HG03045 (cell line): ENCODE results near the gene LIX1L.

ENCODE experiments used
- ATAC-seq: cut with Tn5 transposase; IDR thresholded peaks from one replicate; pipeline ENCODE4 v1.9.1; 2021; ENCODE audit warnings: mild to moderate bottlenecking, moderate library complexity; ENCODE audit not compliant: unreplicated experiment

The LIX1L gene

GRCh38 chr1:145897969-145898368, 59.8 kb downstream of the LIX1L start:
- ATAC-seq = no peak

GRCh38 chr1:145895471-145895870, 62.3 kb downstream of the LIX1L start:
- no peak for ATAC-seq

GRCh38 chr1:145893306-145894055, 64.3 kb downstream of the LIX1L start:
- ATAC-seq = no peak

GRCh38 chr1:145892486-145893087, 65.2 kb downstream of the LIX1L start:
- no peak for ATAC-seq

- no peak for ATAC-seq
Observed at GRCh38 chr1:145891587-145892485, 66.0 kb downstream of the LIX1L start.

GRCh38 chr1:145891143-145891542, 66.7 kb downstream of the LIX1L start:
- no peak for ATAC-seq

GRCh38 chr1:145889722-145890121, 68.1 kb downstream of the LIX1L start:
- ATAC-seq = no peak

GRCh38 chr1:145887631-145888030, 70.2 kb downstream of the LIX1L start:
- no peak for ATAC-seq

GRCh38 chr1:145886816-145887215, 71.0 kb downstream of the LIX1L start:
- no peak for ATAC-seq

GRCh38 chr1:145886390-145886789, 71.4 kb downstream of the LIX1L start:
- no peak for ATAC-seq

- ATAC-seq = peak; percentile 98
Observed at GRCh38 chr1:145885738-145886287, 72.0 kb downstream of the LIX1L start, which contains the start of gene ANKRD35. ANKRD35 (minus strand) TSS chr1:145885866; CDS start chr1:145885758, 108 bp downstream.

- no peak for ATAC-seq
Observed at GRCh38 chr1:145884675-145885074, 73.1 kb downstream of the LIX1L start.
